ENCODE measurements around the gene HNRNPUL2. TPM values are rescaled to one million over a fixed set of nuclear protein-coding genes. Genes with fewer than 3 reads are reported as not detected.

HNRNPUL2 gene
- total and polyA plus RNA-seq, 9 of the 15 experiments (the other 6 are each of a cell fraction or from before 2014, with no cell fraction given) = 0.89 to 44.3 (median 15.2) TPM

GRCh38 chr11:62678770-62679696 is 48.2 kb downstream of the HNRNPUL2 start, which contains the start of gene UBXN1 (continued):
- 0 out of 4 replicates have a peak, but pooled peaks of 1 of the 2 experiments have one; percentile 5 for TF ChIP-seq RAD21 (CRISPR knock-in tag; conservative IDR thresholded peaks at IDR 0.05 in 1 of 2, IDR thresholded peaks at IDR 0.05 in 1 of 2)
- no peak for TF ChIP-seq ZSCAN29 (IDR thresholded peaks at IDR 0.05)
- TF ChIP-seq SIRT6 (IDR thresholded peaks at IDR 0.05; ENCODE audit: low read depth, low read length) = no peak
- peak; percentile 47 to 95 (median 63); a peak in 4 of 6 replicates for TF ChIP-seq ZBTB11 (CRISPR knock-in tag; IDR thresholded peaks at IDR 0.05)
- no peak for TF ChIP-seq ETS1 (conservative IDR thresholded peaks at IDR 0.05; ENCODE audit: control insufficient read depth, low read depth, low read length)
- TF ChIP-seq MNT (conservative IDR thresholded peaks at IDR 0.05) = peak; percentile 80 to 91
- peak; percentile 99 for TF ChIP-seq MTA3 (IDR thresholded peaks at IDR 0.05; ENCODE audit: borderline replicate concordance)
- 0 out of 2 replicates have a peak, but pooled peaks have one; percentile 56 for TF ChIP-seq ZBTB17 (CRISPR knock-in tag; IDR thresholded peaks at IDR 0.05)
- no peak for TF ChIP-seq SAFB2 (IDR thresholded peaks at IDR 0.05; ENCODE audit: borderline replicate concordance, low read depth, low read length, severe bottlenecking)
- no peak for TF ChIP-seq SMAD3 (CRISPR knock-in tag; conservative IDR thresholded peaks at IDR 0.05)
- TF ChIP-seq NUFIP1 (IDR thresholded peaks at IDR 0.05; ENCODE audit: partially characterized antibody) = no peak
- TF ChIP-seq SAFB (IDR thresholded peaks at IDR 0.05; ENCODE audit: borderline replicate concordance, low read depth, low read length) = no peak
- TF ChIP-seq CHAMP1 (IDR thresholded peaks at IDR 0.05) = no peak
- TF ChIP-seq PTBP1 (IDR thresholded peaks at IDR 0.05; ENCODE audit: low read depth, low read length) = no peak
- no peak for TF ChIP-seq TEAD2 (tag; IDR thresholded peaks at IDR 0.05)
- peak; percentile 99 for TF ChIP-seq USF2 (CRISPR knock-in tag; IDR thresholded peaks at IDR 0.05)
